ENCODE results near the gene DOCK2.

DOCK2 gene

GRCh38 chr5:169655353-169655752 lies 18.3 kb downstream of the DOCK2 start:
- no peak overlapping the region for H3K27ac ChIP-seq (ENCODE audit: extremely low read depth, low read depth, low read length)
- no peaks in the 10 kb centered on the region for H3K36me3 ChIP-seq (ENCODE audit: control insufficient read depth in 2 of 2, insufficient read depth in 1 of 2, low read length in 2 of 2)
- H3K4me1 ChIP-seq (ENCODE audit: control insufficient read depth, insufficient read depth, low read length), result no peaks in the 10 kb centered on the region
- ChIA-PET POLR2A (no interaction called here), CTCF (no interaction called here)
- no peaks in the 10 kb centered on the region for H3K9me3 ChIP-seq (ENCODE audit: control insufficient read depth, insufficient read depth, low read depth, low read length)
- no peak for TF ChIP-seq KLF17 (tag by site-specific recombination; IDR thresholded peaks at IDR 0.05)
- no peak for TF ChIP-seq ZNF768 (tag by site-specific recombination; IDR thresholded peaks at IDR 0.05)
- TF ChIP-seq MEIS1 (CRISPR knock-in tag; IDR thresholded peaks at IDR 0.05; ENCODE audit: borderline replicate concordance), result no peak
- TF ChIP-seq ZNF121 (tag by site-specific recombination; IDR thresholded peaks at IDR 0.05), result no peak
- no peak for TF ChIP-seq ZNF548 (tag by site-specific recombination; IDR thresholded peaks at IDR 0.05)
- no peak for TF ChIP-seq PRDM2 (tag by site-specific recombination; IDR thresholded peaks at IDR 0.05; ENCODE audit: borderline replicate concordance)
- no peak for TF ChIP-seq ZNF10 (tag by site-specific recombination; IDR thresholded peaks at IDR 0.05)
- TF ChIP-seq ZNF521 (tag by site-specific recombination; IDR thresholded peaks at IDR 0.05), result no peak
- no peak overlapping the region for H3K4me3 ChIP-seq (ENCODE audit: low read depth, low read length)

GRCh38 chr5:169656125-169656901 lies 19.2 kb downstream of the DOCK2 start:
- no peaks in the 10 kb centered on the region for H3K4me1 ChIP-seq (ENCODE audit: control insufficient read depth, insufficient read depth, low read length)
- POLR2A ChIA-PET, result no interaction called here
- H3K27ac ChIP-seq (ENCODE audit: extremely low read depth, low read depth, low read length), result no peak overlapping the region
- H3K4me3 ChIP-seq (ENCODE audit: low read depth, low read length), result no peak overlapping the region
- CTCF ChIA-PET, result no interaction called here
- no peaks in the 10 kb centered on the region for H3K9me3 ChIP-seq (ENCODE audit: control insufficient read depth, insufficient read depth, low read depth, low read length)
- no peaks in the 10 kb centered on the region for H3K36me3 ChIP-seq (ENCODE audit: control insufficient read depth in 2 of 2, insufficient read depth in 1 of 2, low read length in 2 of 2)
- TF ChIP-seq SCRT2 (tag by site-specific recombination; IDR thresholded peaks at IDR 0.05), result no peak
- TF ChIP-seq PRDM1 (tag by site-specific recombination; IDR thresholded peaks at IDR 0.05), result no peak
- TF ChIP-seq BCL11A (tag by site-specific recombination; IDR thresholded peaks at IDR 0.05; ENCODE audit: low read depth), result no peak
- TF ChIP-seq ZNF146 (tag by site-specific recombination; IDR thresholded peaks at IDR 0.05), result no peak
- TF ChIP-seq REPIN1 (tag by site-specific recombination; IDR thresholded peaks at IDR 0.05; ENCODE audit: low read depth), result no peak
- TF ChIP-seq SP2 (tag by site-specific recombination; IDR thresholded peaks at IDR 0.05), result no peak
- no peak for TF ChIP-seq ZNF37A (tag by site-specific recombination; IDR thresholded peaks at IDR 0.05)
- no peak for TF ChIP-seq ZNF645 (tag by site-specific recombination; IDR thresholded peaks at IDR 0.05)
- TF ChIP-seq ZNF660 (tag by site-specific recombination; IDR thresholded peaks at IDR 0.05), result no peak
- TF ChIP-seq, protein P1, sequence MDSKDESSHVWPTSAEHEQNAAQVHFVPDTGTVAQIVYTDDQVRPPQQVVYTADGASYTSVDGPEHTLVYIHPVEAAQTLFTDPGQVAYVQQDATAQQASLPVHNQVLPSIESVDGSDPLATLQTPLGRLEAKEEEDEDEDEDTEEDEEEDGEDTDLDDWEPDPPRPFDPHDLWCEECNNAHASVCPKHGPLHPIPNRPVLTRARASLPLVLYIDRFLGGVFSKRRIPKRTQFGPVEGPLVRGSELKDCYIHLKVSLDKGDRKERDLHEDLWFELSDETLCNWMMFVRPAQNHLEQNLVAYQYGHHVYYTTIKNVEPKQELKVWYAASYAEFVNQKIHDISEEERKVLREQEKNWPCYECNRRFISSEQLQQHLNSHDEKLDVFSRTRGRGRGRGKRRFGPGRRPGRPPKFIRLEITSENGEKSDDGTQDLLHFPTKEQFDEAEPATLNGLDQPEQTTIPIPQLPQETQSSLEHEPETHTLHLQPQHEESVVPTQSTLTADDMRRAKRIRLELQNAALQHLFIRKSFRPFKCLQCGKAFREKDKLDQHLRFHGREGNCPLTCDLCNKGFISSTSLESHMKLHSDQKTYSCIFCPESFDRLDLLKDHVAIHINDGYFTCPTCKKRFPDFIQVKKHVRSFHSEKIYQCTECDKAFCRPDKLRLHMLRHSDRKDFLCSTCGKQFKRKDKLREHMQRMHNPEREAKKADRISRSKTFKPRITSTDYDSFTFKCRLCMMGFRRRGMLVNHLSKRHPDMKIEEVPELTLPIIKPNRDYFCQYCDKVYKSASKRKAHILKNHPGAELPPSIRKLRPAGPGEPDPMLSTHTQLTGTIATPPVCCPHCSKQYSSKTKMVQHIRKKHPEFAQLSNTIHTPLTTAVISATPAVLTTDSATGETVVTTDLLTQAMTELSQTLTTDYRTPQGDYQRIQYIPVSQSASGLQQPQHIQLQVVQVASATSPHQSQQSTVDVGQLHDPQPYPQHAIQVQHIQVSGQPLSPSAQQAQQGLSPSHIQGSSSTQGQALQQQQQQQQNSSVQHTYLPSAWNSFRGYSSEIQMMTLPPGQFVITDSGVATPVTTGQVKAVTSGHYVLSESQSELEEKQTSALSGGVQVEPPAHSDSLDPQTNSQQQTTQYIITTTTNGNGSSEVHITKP (tag by site-specific recombination; IDR thresholded peaks at IDR 0.05), result no peak
- TF ChIP-seq KLF8 (tag by site-specific recombination; IDR thresholded peaks at IDR 0.05), result no peak
- no peak for TF ChIP-seq ZNF571 (tag by site-specific recombination; IDR thresholded peaks at IDR 0.05)
- TF ChIP-seq PATZ1 (tag by site-specific recombination; IDR thresholded peaks at IDR 0.05), result no peak
- TF ChIP-seq ZNF423 (tag by site-specific recombination; IDR thresholded peaks at IDR 0.05), result no peak

Measured in HEK293 (cell line).